CD14-positive monocyte (primary cell): ENCODE data around the gene SYT8. TPM values are rescaled to one million over a fixed set of nuclear protein-coding genes. Genes with fewer than 3 reads are reported as not detected.
"Not testable (repeated sequence)": the region's sequence is repeated elsewhere in the genome, so short reads cannot be mapped to it uniquely, and the experiment has no call there.

Source experiments
- DNase-seq, 3 donors: peaks; one replicate each; pipeline ENCODE4 v3.0.0-alpha.2; 2011 to 2022
- H2AFZ ChIP-seq: 2 replicates; pipeline ENCODE4 v1.6.0; 2012; ENCODE audit warnings: mild to moderate bottlenecking, low read depth, low read length, inconsistent platforms; ENCODE audit not compliant: insufficient read depth, poor library complexity, severe bottlenecking
- H3K27ac ChIP-seq, 2 donors: 1 replicate in 1 of 2; 2 replicates in 1 of 2; pipeline ENCODE4 v1.5.1; 2012 to 2013; ENCODE audit warnings: low read length in 2 of 2, control low read depth in 1 of 2, inconsistent platforms in 1 of 2, low read depth in 1 of 2, mild to moderate bottlenecking in 1 of 2
- H3K27me3 ChIP-seq, 2 donors: one replicate each; pipeline versions ENCODE4 v1.6.0 to v1.6.1; 2011 to 2013; ENCODE audit warnings: low read length in 2 of 2; ENCODE audit not compliant: control insufficient read depth in 2 of 2, insufficient read depth in 2 of 2
- H3K36me3 ChIP-seq, 2 donors: replicated peaks in 1 of 2; 1 replicate in 1 of 2; 2 replicates in 1 of 2; pipeline versions ENCODE4 v1.5.1 to v1.6.1; 2012 to 2013; ENCODE audit warnings: low read length in 2 of 2, control low read depth in 1 of 2, inconsistent platforms in 1 of 2, mild to moderate bottlenecking in 1 of 2; ENCODE audit not compliant: insufficient read depth in 2 of 2, control insufficient read depth in 1 of 2
- H3K4me1 ChIP-seq, 2 donors: 1 replicate in 1 of 2; 2 replicates in 1 of 2; pipeline versions ENCODE4 v1.5.1 to v1.6.1; 2012 to 2013; ENCODE audit warnings: low read length in 2 of 2, control low read depth in 1 of 2, inconsistent platforms in 1 of 2, mild to moderate bottlenecking in 1 of 2, moderate library complexity in 1 of 2; ENCODE audit not compliant: insufficient read depth in 2 of 2, control insufficient read depth in 1 of 2
- H3K4me2 ChIP-seq: replicated peaks from 2 replicates; pipeline ENCODE3; 2012; ENCODE audit warnings: low read length, moderate library complexity, mild to moderate bottlenecking; ENCODE audit not compliant: poor library complexity, severe bottlenecking; ENCODE audit errors: extremely low read depth
- H3K4me3 ChIP-seq, 3 experiments: fragments of 200-600 bp in 1 of 3; sonication (generic) in 1 of 3; replicated peaks in 1 of 3; 1 replicate in 2 of 3; 2 replicates in 1 of 3; pipeline ENCODE4 v1.5.1; 2011 to 2013; ENCODE audit warnings: low read length in 3 of 3, mild to moderate bottlenecking in 3 of 3, control low read depth in 2 of 3, low read depth in 2 of 3, inconsistent platforms in 1 of 3, moderate library complexity in 1 of 3
- H3K79me2 ChIP-seq: 2 replicates; pipeline ENCODE4 v1.6.0; 2012; ENCODE audit warnings: mild to moderate bottlenecking, control low read depth, inconsistent platforms, low read length, moderate library complexity; ENCODE audit not compliant: insufficient read depth
- H3K9ac ChIP-seq: 2 replicates; pipeline ENCODE4 v1.6.0; 2017; ENCODE audit warnings: low read length, mild to moderate bottlenecking; ENCODE audit not compliant: insufficient read depth, poor library complexity, severe bottlenecking
- H3K9me3 ChIP-seq, 2 donors: replicated peaks in 1 of 2; 1 replicate in 1 of 2; 2 replicates in 1 of 2; pipeline versions ENCODE4 v1.5.1 to v1.6.1; 2012 to 2013; ENCODE audit warnings: low read length in 2 of 2, control low read depth in 1 of 2; ENCODE audit not compliant: control insufficient read depth in 1 of 2, insufficient read depth in 1 of 2
- H4K20me1 ChIP-seq: 2 replicates; pipeline ENCODE4 v1.6.0; 2012; ENCODE audit warnings: mild to moderate bottlenecking, low read length, control low read depth, moderate library complexity; ENCODE audit not compliant: insufficient read depth
- H3K27ac Mint-ChIP-seq, 7 donors: one replicate each; pipeline ENCODE4 v1.8.0; 2020; ENCODE audit warnings: mild to moderate bottlenecking in 7 of 7, mixed read lengths in 7 of 7, moderate library complexity in 6 of 7, inconsistent platforms in 2 of 7
- H3K27me3 Mint-ChIP-seq, 3 donors: one replicate each; pipeline ENCODE4 v1.8.0; 2021 to 2022; ENCODE audit warnings: low read depth in 3 of 3, mild to moderate bottlenecking in 3 of 3, mixed read lengths in 3 of 3, moderate library complexity in 3 of 3, inconsistent platforms in 1 of 3
- H3K36me3 Mint-ChIP-seq, 2 donors: one replicate each; pipeline ENCODE4 v1.8.0; 2020; ENCODE audit warnings: mixed read lengths in 2 of 2, inconsistent platforms in 1 of 2, mild to moderate bottlenecking in 1 of 2
- H3K4me1 Mint-ChIP-seq: one replicate; pipeline ENCODE4 v1.8.0; 2020; ENCODE audit warnings: mild to moderate bottlenecking, mixed read lengths
- H3K4me3 Mint-ChIP-seq, 2 donors: one replicate each; pipeline ENCODE4 v1.8.0; 2020; ENCODE audit warnings: mild to moderate bottlenecking in 2 of 2, mixed read lengths in 2 of 2, moderate library complexity in 1 of 2
- H3K9me3 Mint-ChIP-seq, 7 donors: one replicate each; pipeline ENCODE4 v1.8.0; 2020 to 2022; ENCODE audit warnings: mixed read lengths in 7 of 7, mild to moderate bottlenecking in 6 of 7, moderate library complexity in 6 of 7, inconsistent platforms in 2 of 7
- CTCF ChIP-seq: fragments of 200-600 bp; IDR thresholded peaks from one replicate; pipeline ENCODE4 v1.8.0; 2022; ENCODE audit warnings: antibody characterized with exemption, mild to moderate bottlenecking
- WGBS: methylation state at CpG from one replicate; pipeline ENCODE4 v1.1.5; 2013; ENCODE audit warnings: missing lambda C conversion rate; ENCODE audit not compliant: insufficient coverage; 5-methylcytosine and 5-hydroxymethylcytosine counted together
- intact Hi-C, 2 donors: fragments of 100-400 bp; cut with micrococcal nuclease; formaldehyde crosslinking; loops; one replicate each; pipeline versions ENCODE4 v1.15.0 to v1.15.1; 2023
- polyA plus RNA-seq, 3 donors: library from polyadenylated mRNA; depleted of rRNA in 1 of 3; unstranded in 2 of 3; stranded (reverse) in 1 of 3; fragments of 300-500 nt in 2 of 3; fragments of >200 nt in 1 of 3; fragmentation: Illumina TruSeq in 2 of 3; gene quantifications; 1 replicate in 2 of 3; 2 replicates in 1 of 3; pipeline ENCODE4 v1.2.3, GENCODE V29; 2012 to 2021

SYT8 gene
- polyA plus RNA-seq, 3 donors: not detected

- Histone ChIP-seq H3K4me3 (no peak overlapping the region), H3K9ac (no peak overlapping the region), H2AFZ (no peak overlapping the region), H3K27ac (no peak overlapping the region), H4K20me1 (no peaks in the 10 kb centered on the region), H3K4me1 (peaks cover 14 to 15% of the 10 kb centered on the region in 2 donors), H3K9me3 (peaks cover 26 to 30% of the 10 kb centered on the region in 2 donors), H3K36me3 (no peaks in the 10 kb centered on the region), H3K4me2 (no peak overlapping the region), H3K27me3 (peaks cover 43 to 87% of the 10 kb centered on the region in 2 donors), H3K79me2 (no peaks in the 10 kb centered on the region)
- H3K27ac Mint-ChIP-seq: no peak overlapping the region
- no peak for TF ChIP-seq CTCF
- peaks cover 3 to 52% (median 40%) of the 10 kb centered on the region in 7 donors for H3K9me3 Mint-ChIP-seq
- H3K4me1 Mint-ChIP-seq: peaks cover 20% of the 10 kb centered on the region
- H3K27me3 Mint-ChIP-seq: peaks cover 84 to 92% (median 92%) of the 10 kb centered on the region in 3 donors
- no peak for DNase-seq
- H3K36me3 Mint-ChIP-seq: peaks cover 10 to 14% of the 10 kb centered on the region in 2 donors
- intact Hi-C loops: no loop called here
- H3K4me3 Mint-ChIP-seq: peak overlapping the region in 1 of 2 donors; percentile 86
- WGBS: 100% methylated on average over 10 of the region's 15 CpGs
Measured at GRCh38 chr11:1812801-1813200, 22.0 kb upstream of the SYT8 start.

GRCh38 chr11:1813356-1813755 is 21.4 kb upstream of the SYT8 start:
- H3K27me3 ChIP-seq: peaks cover 43 to 89% of the 10 kb centered on the region in 2 donors
- H4K20me1 ChIP-seq, H3K27ac ChIP-seq, H3K4me2 ChIP-seq, DNase-seq, H3K36me3 ChIP-seq, H3K27ac Mint-ChIP-seq, H3K4me3 ChIP-seq, H2AFZ ChIP-seq, H3K79me2 ChIP-seq, intact Hi-C loops, H3K9ac ChIP-seq: not testable (repeated sequence)
- Mint-ChIP-seq H3K9me3 (peaks cover 3 to 51% (median 39%) of the 10 kb centered on the region in 7 donors), H3K27me3 (peaks cover 82 to 90% (median 90%) of the 10 kb centered on the region in 3 donors), H3K4me3 (peak overlapping the region in 1 of 2 donors; percentile 86), H3K4me1 (peaks cover 20% of the 10 kb centered on the region), H3K36me3 (peaks cover 10 to 13% of the 10 kb centered on the region in 2 donors)
- 73% methylated on average over 6 of the region's 9 CpGs for WGBS
- peaks cover 14 to 15% of the 10 kb centered on the region in 2 donors for H3K4me1 ChIP-seq
- H3K9me3 ChIP-seq: peaks cover 32 to 35% of the 10 kb centered on the region in 2 donors
